Choroid plexus epithelial cell (primary cell): ENCODE measurements around the gene GCN1.
A peak's percentile ranks its signal among the peaks of the same experiment; 100 is the strongest.
"Not testable (repeated sequence)": the region's sequence is repeated elsewhere in the genome, so short reads cannot be mapped to it uniquely, and the experiment has no call there.

Experiments
- DNase-seq: peaks from one replicate; pipeline ENCODE4 v3.0.0-alpha.2; 2010; ENCODE audit warnings: low read depth
- H3K4me3 ChIP-seq: 2 replicates; pipeline ENCODE4 v1.5.1; 2011; ENCODE audit warnings: low read depth, mild to moderate bottlenecking, control low read depth, low read length, moderate library complexity
- CTCF ChIP-seq: conservative IDR thresholded peaks from 2 replicates; pipeline ENCODE4 v1.5.1; 2011; ENCODE audit warnings: low read depth, mild to moderate bottlenecking, control low read depth, inconsistent platforms, low read length, moderate library complexity

Gene GCN1

DNA sequence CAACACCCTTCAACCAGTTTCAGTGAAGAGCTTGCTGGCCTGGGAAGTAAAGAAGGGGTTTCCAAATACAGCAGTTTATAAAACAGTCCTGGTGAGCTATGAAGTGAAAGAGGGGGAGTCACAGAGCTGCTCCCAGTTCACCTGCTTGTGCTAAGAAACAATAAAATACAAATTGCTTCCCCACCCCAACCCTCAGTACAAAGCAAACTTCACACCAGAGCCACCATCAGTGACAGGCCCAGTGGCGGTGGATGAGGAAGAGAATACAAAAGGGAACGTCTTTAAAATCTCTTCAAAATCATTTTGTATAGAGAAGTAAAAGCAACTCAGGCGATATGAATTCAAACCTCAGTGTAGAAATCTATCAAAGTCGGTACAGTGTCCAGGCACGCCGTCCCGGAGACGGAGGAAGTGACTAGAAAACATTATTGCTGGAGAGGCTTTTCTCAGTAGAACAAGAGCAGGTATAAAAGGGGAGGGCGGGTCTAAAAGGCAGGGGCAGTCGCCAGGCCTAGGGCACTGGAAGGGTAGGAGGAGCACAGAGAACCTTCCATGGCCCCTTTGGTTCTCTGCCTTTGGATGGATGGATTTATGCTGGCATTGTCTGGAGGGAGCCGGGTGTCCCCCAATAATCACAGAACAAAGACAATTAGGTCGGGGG, 16.9 kb upstream of the GCN1 start:
- DNase-seq = no peak
- H3K4me3 ChIP-seq = no peak overlapping the region
- no peak for TF ChIP-seq CTCF

DNA sequence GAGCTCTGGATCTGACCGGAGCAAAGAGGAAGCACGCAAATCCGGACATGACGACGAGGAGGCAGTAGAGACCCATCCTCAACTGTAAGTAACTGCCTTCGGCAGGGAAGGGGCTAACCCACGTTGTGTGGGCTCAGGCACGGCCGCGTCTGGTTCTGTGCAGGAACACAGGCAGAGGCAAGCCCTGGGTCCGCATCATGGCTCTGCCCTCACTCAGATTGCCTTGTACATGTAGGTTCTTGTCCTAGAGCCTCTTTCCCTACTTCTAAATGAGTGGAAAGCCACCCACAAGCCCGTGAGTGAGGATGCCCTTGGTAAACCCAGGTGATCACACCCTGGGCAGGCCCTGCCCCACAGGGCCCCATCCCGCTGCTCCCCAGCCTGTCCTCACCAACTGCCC, 15.3 kb upstream of the GCN1 start:
- no peak for DNase-seq
- H3K4me3 ChIP-seq = no peak overlapping the region
- TF ChIP-seq CTCF = no peak

DNA sequence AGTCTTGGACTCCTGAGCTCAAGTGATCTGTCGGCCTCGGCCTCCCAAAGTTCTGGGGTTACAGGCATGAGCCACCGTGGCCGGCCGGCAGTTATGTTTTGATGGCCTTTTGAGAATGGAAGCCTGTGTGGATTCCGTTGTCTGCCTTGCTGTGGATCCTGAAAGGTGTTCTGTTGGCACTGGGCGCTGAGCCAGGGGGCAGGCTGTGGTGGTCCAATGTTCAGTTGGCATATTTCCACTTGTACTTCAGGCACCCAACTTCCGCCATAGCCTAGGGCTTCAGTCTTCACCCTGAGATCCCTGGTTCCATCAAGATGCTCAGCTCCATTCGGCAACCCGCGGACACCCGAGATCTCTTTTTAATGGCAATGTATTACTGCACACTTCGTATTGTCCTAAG, 12.7 kb upstream of the GCN1 start:
- no peak for TF ChIP-seq CTCF
- no peak overlapping the region for H3K4me3 ChIP-seq
- DNase-seq = no peak

- DNase-seq, H3K4me3 ChIP-seq: not testable (repeated sequence)
Measured at GRCh38 chr12:120206781-120207180, 12.3 kb upstream of the GCN1 start.

DNA sequence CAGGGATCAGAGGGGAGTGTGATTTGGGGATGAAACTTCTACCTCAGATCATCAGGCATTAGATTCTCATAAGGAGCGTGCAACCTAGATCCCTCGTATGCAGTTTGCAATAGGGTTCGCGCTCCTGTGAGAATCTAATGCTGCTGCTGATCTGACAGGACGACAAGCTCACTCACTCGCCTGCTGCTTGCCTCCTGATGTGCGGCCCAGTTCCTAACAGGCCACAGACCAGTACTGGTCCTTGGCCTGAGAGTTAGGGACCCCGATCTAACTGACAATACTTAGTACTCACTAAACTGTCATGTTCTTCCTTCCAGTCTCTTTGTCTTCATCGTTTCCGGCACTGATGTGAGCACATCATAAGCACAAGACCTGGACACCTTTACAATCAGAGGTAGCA, 11.7 kb upstream of the GCN1 start:
- H3K4me3 ChIP-seq = no peak overlapping the region
- no peak for DNase-seq
- TF ChIP-seq CTCF = no peak

DNA sequence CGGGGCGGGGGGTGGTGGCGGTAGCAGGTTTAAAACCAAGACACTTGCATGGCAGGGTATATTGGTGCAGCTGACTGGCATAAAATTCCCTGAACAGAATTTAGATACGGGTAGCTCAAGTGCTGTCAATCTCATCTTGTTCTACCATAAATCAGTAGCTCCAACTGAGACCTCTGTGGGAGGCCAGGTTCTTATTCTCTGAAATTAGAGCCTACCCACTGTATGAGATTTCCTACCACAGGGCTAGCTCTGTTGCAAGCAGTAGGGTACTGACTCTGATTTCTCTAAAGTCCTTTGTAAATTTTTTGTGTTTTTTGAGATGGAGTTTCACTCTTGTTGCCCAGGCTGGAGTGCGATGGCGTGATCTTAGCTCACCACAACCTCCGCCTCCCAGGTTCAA, 9.7 kb upstream of the GCN1 start:
- H3K4me3 ChIP-seq = no peak overlapping the region
- no peak for DNase-seq
- TF ChIP-seq CTCF = no peak

DNA sequence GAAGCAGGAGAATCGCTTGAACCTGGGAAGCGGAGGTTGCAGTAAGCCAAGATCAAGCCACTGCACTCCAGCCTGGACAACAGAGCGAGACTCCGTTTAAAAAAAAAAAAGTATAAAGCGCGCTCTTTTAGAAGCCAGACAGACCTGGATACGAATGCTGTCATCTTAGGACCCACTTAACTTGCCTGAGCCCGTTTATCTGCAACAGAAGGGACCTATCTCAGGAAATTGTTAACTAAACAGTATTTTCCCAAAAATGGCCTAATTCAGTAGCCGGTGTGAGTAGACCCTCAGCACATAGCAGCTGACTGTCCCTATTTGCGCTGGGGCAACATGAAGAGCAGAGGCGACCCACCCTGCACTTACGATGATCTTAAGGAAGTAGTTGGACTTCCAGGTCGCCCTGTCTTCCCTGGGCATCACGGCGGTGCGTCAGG, 5.9 kb upstream of the GCN1 start:
- TF ChIP-seq CTCF = no peak
- H3K4me3 ChIP-seq = peak overlapping the region; percentile 96
- DNase-seq = no peak
